Colonic mucosa (tissue), 4 donors: Measurements from ENCODE around the gene AURKB. TPM values are rescaled to one million over a fixed set of nuclear protein-coding genes. Genes with fewer than 3 reads are reported as not detected.
A peak's percentile ranks its signal among the peaks of the same experiment; 100 is the strongest.

Experiments used
- DNase-seq: peaks from one replicate; pipeline ENCODE4 v3.0.0-alpha.2; 2020
- H3K27ac ChIP-seq: fragments of 200-600 bp; one replicate; pipeline ENCODE4 v1.8.0; 2021
- H3K27me3 ChIP-seq: fragments of 200-600 bp; one replicate; pipeline ENCODE4 v1.8.0; 2021
- H3K36me3 ChIP-seq: fragments of 200-600 bp; one replicate; pipeline ENCODE4 v1.8.0; 2021
- H3K4me1 ChIP-seq: fragments of 200-600 bp; one replicate; pipeline ENCODE4 v1.8.0; 2021; ENCODE audit warnings: mild to moderate bottlenecking
- H3K4me3 ChIP-seq: fragments of 200-600 bp; one replicate; pipeline ENCODE4 v1.8.0; 2021
- H3K9ac ChIP-seq, 2 donors: one replicate each; pipeline ENCODE4 v1.7.0; 2013; ENCODE audit warnings: control low read depth in 2 of 2, low read depth in 2 of 2, low read length in 2 of 2
- H3K9me3 ChIP-seq: fragments of 200-600 bp; one replicate; pipeline ENCODE4 v1.8.0; 2021
- intact Hi-C: fragments of 100-400 bp; cut with DNase I; formaldehyde crosslinking; loops from one replicate; pipeline ENCODE4 v1.14.1; 2022
- total RNA-seq, 2 donors: library from RNA; stranded (reverse); fragmentation: NEBNext Ultra II Directional in 1 of 2; extraction: Animal tissue kit (Norgen Biotek cat#: 25700) in 1 of 2; gene quantifications; one replicate each; pipeline ENCODE4 v1.2.1, GENCODE V29; 2021
- TF ChIP-seq, protein P1 (sequence below): fragments of 200-600 bp; IDR thresholded peaks from one replicate; pipeline ENCODE4 v1.8.0; 2022; ENCODE audit warnings: antibody characterized with exemption, mild to moderate bottlenecking
- donor health status: healthy.
- donor health status: DM: no; HTN: no; CAD: no.
- donor health status: DM: no; HTN: no; CAD: no.

The AURKB gene
- total RNA-seq, 2 donors from 2014 or later, result 18.6 to 86.4 TPM

GRCh38 chr17:8234361-8235270 lies 24.2 kb upstream of the AURKB start:
- H3K27me3 ChIP-seq, result no peaks in the 10 kb centered on the region
- TF ChIP-seq, protein P1, sequence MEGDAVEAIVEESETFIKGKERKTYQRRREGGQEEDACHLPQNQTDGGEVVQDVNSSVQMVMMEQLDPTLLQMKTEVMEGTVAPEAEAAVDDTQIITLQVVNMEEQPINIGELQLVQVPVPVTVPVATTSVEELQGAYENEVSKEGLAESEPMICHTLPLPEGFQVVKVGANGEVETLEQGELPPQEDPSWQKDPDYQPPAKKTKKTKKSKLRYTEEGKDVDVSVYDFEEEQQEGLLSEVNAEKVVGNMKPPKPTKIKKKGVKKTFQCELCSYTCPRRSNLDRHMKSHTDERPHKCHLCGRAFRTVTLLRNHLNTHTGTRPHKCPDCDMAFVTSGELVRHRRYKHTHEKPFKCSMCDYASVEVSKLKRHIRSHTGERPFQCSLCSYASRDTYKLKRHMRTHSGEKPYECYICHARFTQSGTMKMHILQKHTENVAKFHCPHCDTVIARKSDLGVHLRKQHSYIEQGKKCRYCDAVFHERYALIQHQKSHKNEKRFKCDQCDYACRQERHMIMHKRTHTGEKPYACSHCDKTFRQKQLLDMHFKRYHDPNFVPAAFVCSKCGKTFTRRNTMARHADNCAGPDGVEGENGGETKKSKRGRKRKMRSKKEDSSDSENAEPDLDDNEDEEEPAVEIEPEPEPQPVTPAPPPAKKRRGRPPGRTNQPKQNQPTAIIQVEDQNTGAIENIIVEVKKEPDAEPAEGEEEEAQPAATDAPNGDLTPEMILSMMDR, result no peak
- intact Hi-C loops, result no loop called here
- H3K9me3 ChIP-seq, result no peaks in the 10 kb centered on the region
- H3K27ac ChIP-seq, result no peak overlapping the region
- no peak overlapping the region for H3K4me3 ChIP-seq
- DNase-seq, result no peak
- no peaks in the 10 kb centered on the region for H3K4me1 ChIP-seq
- H3K36me3 ChIP-seq, result peaks cover 32% of the 10 kb centered on the region
- no peak overlapping the region for H3K9ac ChIP-seq

DNA sequence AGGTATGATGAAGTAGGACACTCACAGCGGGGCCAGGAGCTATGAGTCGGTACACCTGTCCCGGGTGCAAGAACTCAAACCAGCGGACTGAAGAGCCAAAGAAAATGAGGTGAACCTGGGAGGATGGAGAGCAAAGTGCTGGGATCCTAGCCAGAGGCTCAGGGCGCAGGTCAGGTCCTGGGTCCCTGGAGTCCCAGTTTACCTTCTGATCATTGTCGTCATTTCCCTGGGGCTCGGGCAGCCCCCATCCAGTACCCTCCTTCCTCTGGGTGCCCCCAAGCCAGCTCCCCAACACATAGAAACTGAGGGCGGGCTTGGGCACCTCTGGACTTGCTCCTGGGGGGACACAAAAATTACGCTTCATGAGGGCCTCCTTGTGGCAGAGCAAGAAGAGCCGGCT lies 21.3 kb upstream of the AURKB start:
- Histone ChIP-seq H3K9ac (no peak overlapping the region), H3K9me3 (no peaks in the 10 kb centered on the region), H3K4me1 (no peaks in the 10 kb centered on the region), H3K27ac (no peak overlapping the region), H3K27me3 (no peaks in the 10 kb centered on the region), H3K4me3 (no peak overlapping the region), H3K36me3 (peaks cover 28% of the 10 kb centered on the region)
- intact Hi-C loops, result no loop called here
- TF ChIP-seq, protein P1, result no peak
- no peak for DNase-seq

DNA sequence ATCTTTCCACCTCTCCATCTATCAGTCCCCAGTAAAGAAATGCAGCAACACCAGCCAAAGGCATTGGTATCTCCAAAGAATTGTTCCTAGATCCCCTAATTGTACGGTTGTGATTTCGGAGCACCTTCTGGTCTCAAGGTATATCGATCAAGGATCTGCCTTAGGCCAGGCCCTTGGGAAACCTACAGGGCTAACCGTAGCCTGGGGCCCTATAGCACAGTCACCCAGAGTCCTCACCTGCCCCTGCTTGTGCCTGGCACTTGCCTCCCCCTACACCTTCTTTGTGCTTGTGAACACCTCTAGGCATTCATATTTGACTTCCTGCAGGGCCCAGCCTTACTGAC lies 16.8 kb upstream of the AURKB start:
- Histone ChIP-seq H3K36me3 (peaks cover 18% of the 10 kb centered on the region), H3K4me3 (peak overlapping the region; percentile 19)

DNA sequence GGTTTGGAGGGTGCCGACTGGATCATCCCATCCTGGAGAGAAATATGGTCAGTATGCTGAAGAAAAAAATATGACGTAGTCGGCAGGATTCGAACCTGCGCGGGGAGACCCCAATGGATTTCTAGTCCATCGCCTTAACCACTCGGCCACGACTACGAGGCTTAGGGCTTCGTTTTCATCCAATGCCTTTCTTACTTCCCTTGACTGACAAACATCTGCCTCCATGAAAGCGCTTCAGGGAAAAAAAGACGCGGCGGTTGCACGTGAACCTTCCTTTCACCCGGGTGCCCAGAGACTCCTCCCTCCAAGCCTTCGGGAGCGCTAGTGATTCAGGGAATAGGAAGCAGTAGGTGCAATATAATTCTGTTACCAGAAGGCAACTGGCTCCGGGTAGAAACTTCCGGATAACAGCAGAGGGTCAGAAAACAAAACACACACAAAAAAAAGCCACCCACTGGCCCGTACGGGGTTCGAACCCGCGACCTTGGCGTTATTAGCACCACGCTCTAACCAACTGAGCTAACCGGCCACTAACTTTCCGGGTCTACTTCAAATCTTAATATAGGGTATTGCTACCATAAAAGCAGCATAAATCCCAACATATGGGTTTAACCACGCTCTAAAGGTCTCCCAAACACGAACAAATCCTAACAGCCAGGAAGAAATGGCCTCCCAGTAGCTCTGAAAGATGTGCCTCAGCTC lies 16.3 kb upstream of the AURKB start:
- no peaks in the 10 kb centered on the region for H3K9me3 ChIP-seq
- peaks cover 15% of the 10 kb centered on the region for H3K36me3 ChIP-seq
- TF ChIP-seq, protein P1, result no peak
- peak overlapping the region in 1 of 2 donors; percentile 65 for H3K9ac ChIP-seq
- H3K4me1 ChIP-seq, result peaks cover 7% of the 10 kb centered on the region
- peak overlapping the region; percentile 66 for H3K27ac ChIP-seq
- intact Hi-C loops, result no loop called here
- H3K27me3 ChIP-seq, result no peaks in the 10 kb centered on the region
- peak; percentile 90 for DNase-seq
- peak overlapping the region; percentile 19 for H3K4me3 ChIP-seq

More for the DNA sequence above, 16.8 kb upstream of the AURKB start:
- DNase-seq, result no peak
- Histone ChIP-seq H3K4me1 (peaks cover 7% of the 10 kb centered on the region), H3K9ac (peak overlapping the region in 1 of 2 donors; percentile 65), H3K27ac (peak overlapping the region; percentile 66), H3K9me3 (no peaks in the 10 kb centered on the region), H3K27me3 (no peaks in the 10 kb centered on the region)
- intact Hi-C loops, result no loop called here
- TF ChIP-seq, protein P1, result no peak

- H3K9ac ChIP-seq, result peak overlapping the region in 1 of 2 donors; percentile 65
- peaks cover 8% of the 10 kb centered on the region for H3K36me3 ChIP-seq
- no peaks in the 10 kb centered on the region for H3K9me3 ChIP-seq
- H3K4me1 ChIP-seq, result peaks cover 7% of the 10 kb centered on the region
- H3K27ac ChIP-seq, result peak overlapping the region; percentile 66
- intact Hi-C loops, result no loop called here
- no peaks in the 10 kb centered on the region for H3K27me3 ChIP-seq
- TF ChIP-seq, protein P1, result no peak
- peak overlapping the region; percentile 19 for H3K4me3 ChIP-seq
- DNase-seq, result peak; percentile 84
Measured at GRCh38 chr17:8225813-8226535, 15.6 kb upstream of the AURKB start.
